Stimulated activated CD8-positive, alpha-beta memory T cell treated with anti-CD3 and anti-CD28 coated beads, Interleukin-15, amount 100 ng/mL, for 4 hours (primary cell): Measurements from ENCODE around the gene ATAD3B.
A peak's percentile ranks its signal among the peaks of the same experiment; 100 is the strongest.
"Not testable (repeated sequence)": the region's sequence is repeated elsewhere in the genome, so short reads cannot be mapped to it uniquely, and the experiment has no call there.

ENCODE experiments used
- DNase-seq, 2 donors: peaks; one replicate each; pipeline ENCODE4 v3.0.0-alpha.2; 2020; ENCODE audit warnings: low read depth in 2 of 2

The ATAD3B gene

DNA sequence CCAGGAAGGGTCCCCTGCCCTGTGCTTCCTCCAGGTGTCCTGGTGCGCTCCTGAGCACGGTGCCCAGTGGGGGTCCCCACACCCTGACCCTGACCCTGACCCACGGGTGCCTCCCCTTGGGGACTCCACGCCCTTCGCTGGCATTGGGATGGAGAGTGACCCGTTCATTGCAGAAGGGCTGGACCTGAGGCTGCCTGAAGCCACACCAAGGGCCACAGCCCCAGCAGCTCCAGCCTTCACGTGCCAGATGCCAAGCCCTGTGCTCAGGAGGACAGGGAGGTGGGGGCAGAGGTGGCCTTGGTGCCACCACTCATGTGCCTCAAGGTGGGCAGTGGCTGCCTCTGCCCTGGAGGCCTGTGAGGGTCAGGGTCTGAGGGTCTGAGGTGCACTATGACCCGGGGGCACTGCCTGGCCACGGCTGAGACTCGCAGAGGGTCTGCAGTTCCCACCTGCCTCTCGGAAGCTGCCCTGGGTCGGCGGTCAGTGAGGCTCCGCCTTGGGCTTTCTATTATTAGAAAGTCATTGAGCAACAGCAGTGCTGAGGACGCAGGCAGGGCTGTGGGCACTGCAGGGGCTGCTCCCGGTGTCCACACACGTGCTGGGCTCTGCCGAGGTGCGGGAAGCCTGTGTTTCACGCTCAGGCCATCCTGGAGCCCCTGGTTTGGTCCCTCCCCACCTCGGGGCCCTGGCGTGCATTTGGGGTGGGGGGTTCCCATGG lies 61.8 kb downstream of the ATAD3B start:
- DNase-seq = not testable (repeated sequence)

DNA sequence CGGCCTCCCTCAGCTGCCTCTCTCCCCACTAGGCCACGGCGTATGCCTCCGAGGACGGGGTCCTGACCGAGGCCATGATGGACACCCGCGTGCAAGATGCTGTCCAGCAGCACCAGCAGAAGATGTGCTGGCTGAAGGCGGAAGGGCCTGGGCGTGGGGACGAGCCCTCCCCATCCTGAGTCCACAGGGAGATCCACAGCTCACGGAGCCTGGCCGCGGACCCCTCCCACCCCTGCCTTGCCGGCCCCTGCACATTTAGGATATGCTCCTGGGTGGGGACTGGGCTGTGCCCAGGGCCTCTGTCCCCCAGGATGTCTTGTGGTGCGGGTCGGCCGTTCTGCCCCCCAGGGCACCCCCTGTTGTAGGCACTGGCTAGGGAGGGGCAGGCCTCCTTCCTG lies 62.3 kb downstream of the ATAD3B start:
- not testable (repeated sequence) for DNase-seq

DNA sequence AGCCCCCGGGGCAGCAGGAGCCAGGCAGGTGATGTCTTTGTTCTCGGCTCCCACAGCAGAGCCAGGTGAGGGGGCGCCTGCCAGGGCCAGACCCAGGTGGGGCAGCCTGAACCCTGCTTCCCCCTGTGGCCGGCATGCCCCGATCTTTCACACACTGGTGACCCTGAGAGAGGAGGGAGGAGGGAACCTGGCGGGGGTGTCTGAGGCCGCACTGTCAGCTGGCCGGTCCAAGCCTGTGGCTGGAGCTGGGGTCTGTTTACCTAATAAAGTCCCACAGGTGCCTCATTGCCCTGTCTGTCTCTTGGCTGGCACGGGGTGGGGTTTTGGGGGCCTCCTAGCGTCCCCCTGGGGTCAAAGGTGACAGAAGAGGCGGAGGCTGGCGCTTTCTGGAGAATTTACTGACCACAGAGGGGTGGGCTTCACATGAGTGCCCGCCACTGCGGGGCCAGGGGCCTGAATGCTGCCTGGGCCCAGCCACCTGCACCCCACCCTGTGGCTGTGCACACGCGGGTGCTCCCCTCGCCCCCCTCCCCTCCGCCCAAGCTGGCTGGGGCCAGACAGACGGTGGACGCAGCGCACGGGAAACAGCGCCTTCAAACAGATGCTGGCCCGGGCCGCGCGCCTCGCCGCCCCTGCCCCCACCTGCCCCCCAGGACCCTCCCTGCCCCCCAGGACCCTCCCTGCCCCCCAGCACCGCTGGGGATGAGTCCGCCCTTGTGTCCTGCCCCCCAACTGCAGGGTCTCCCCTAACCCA lies 63.0 kb downstream of the ATAD3B start:
- no peak for DNase-seq

DNA sequence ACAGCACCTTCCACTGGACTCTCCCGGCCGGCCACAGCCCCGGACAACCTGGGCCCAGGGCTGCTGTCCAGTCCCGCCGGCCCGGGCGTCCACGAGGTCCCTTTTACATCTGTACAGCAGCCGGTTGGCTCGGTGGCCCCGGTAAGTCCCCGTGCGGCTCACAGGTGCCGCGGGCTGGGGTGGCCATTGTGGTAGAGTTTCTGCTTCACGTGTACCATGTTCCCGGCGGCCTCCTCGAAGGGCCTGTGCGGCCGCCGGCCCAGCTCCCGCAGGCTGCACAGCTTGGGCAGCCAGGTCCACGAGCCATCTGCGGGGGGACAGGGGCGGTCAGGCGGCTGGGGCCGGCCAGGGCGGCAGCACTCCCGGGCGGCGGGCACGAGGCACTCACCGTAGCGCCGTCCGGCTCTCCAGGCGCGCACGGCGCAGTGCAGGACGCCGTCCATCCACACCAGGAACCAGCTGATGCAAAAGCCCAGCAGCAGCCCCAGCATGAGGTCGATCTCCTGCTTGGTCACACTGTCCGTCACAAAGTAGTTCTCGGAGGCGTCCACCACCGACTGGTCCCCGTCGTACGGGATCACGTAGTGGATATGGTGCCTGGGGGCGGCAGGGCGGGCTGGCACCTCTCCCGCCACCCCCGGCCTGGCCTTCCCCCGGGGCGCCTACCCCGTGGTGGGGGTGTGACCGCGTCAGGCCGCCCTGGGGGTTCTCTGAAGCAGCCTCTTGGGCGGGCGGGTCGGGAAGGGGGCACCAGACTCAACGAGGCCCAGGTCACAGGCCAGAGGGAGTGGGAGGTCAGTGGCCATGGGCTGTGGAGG lies 63.8 kb downstream of the ATAD3B start:
- DNase-seq = no peak

DNA sequence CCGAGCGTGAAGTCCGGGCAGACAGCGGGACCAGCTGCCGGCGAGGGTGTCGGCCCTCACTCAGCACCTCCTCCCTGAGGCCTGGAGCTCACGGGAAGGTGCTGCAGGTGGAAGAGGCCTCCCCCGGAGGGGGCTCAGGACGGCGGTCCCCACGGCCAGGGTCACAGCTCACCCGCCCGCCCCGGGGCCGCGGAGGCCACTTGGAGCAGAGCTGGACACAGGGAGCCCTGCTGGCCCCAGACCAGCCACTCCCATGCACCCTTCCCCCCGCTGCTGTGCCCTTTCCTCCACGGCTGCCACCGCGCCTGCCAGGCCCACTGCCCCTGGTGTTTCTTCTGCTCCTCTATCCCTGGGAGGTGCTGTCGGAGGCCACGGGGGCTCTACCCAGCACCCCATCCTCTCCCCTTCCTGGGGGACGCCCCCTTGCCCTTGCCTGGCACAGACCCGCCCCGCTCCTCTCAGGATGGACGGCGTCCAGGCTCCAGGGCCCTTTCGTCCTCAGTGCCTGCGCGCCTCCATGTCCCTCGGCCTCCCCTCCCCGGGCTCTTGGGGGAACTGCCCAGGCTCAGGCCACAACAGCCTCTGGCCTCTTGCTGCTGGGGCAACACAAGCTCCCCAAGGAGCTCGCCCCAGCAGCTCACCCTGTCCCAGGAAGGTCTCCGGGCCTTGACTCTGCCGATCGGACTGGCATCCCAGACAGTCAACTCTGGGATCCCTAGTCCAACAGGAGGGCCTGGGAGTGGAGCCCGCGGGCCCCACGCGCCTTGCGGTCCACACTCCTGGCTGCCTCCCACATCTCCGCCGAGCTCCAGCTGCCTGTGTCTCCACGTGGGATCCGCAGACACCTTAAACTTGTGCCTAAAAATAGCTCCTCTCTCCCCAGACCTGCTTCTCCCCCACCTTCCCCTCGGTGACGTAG lies 64.7 kb downstream of the ATAD3B start:
- DNase-seq = no peak

DNA sequence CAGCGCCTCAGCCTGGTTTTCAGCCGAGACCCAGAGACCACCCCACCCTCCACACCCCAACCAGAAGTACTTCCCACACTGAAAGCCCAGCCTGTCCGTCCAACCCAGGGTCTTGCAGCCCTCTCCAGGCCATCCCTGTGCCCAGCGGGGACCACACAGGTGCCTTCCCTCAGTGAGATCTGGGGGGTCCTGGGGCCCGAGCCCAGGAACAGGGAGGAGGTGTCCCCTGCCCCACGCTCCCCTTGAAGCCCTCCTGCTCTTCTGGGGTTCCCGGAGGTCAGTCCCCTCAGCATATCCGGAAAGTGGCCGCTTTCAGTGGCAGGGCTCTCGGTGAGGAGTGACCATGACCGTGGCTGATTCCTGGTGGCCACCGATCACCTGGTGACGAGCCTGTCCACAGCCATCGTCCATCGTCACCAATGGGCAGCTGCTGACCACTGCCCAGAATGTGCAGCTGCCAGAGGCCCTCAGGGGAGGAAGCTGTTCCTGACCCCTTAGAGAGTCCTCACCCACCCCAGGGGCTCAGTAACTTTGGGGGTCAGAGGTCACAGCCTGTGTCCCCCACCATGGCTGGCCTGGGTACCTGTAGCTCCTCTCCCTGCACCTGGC lies 65.5 kb downstream of the ATAD3B start:
- DNase-seq = no peak

DNA sequence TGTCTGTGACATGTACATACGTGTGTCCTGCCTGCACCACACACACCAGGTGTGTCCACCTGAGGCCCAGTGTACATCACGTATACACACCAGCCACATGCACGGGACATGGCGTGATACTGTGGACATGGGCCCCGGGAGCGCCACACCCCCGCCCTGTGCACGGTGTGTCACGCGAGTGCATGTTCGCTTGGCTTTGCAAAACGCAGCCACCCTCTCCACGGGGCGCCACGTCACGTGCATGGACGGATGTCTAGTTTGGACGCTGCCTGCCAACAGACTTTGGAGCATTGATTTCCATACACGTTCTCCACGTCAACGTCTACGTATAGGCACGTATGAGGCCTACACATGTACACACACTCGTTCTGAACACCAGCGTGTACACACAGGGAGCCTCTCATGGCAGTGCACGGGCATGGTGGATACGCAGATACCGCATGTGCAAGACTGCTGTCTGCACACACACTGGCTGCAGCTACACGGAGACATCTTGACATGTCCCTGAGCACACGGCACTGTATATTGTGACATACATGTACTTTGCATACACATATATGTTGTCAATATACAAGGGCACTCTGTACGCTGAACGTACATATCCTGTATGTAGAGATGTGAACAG lies 66.2 kb downstream of the ATAD3B start:
- no peak for DNase-seq

DNA sequence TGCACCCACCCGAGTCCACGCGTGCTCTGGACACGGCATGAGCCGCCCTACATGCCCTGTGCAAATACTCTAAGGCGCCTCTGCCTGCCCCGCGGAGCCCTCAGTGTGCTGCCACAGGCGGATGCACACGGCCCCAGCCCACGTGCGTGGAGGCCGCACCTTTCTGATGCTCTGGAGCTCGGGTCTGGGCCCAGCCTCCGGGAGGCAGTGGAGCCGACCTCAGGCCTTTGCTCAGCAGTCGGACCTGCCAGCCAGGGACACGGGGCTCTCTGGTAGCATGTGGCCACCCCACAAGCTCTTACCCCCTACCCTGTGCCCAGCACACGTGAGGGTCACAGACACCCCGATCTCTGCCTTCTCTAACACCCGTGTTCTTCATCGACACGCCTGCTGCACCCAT lies 66.8 kb downstream of the ATAD3B start:
- DNase-seq = no peak

DNA sequence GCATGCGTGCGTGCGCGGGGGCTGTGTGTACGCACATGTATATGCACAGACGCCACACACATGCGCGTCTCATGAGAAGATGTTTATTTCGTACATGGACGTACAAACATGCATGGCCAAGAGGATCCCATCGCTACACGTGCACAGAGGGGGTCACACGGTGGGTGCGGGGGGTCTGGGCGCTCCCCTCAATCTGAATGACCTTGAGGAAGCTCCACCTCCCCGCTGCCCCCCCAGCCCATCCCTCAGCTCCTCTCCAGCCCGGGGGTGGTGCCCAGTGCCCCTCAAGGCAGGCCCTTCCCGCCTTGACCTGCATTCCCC lies 67.4 kb downstream of the ATAD3B start:
- no peak for DNase-seq

DNA sequence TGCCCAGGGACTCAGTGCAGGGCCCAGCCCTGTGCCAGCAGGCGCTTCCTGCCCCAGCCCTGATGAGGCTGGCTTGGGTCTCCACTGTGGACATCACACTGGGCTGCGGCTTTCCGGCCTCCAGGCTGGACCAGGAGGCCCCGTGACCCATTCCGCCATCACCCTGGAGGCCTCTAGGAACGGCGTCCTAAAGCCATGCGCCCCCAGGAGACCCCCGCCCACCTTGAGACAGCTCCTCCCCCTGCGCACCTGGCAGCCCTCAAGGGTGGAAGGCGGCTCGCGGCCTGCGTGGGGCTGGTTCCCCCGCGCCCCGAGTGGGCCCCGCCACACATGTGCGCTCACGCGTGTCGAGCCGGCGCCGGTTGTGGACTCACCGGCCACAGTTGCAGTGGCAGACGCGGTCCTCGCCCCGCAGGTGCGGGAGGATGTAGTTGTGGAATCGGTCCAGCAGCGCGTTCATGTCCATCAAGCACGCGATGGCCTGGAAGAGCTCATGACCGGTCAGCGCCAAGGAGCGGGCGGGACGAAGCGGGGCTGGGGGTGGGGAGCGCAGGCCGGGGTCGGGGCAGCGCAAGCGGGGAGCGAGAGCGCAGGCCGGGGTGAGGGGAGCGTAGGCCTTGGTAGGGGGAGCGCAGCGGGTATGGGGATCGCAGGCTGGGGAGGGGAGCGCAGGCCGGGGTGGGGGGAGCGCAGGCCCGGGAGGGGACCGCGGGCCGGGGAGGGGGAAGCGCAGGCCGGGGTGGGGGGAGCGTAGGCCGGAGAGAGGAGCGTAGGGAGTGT lies 67.9 kb downstream of the ATAD3B start:
- no peak for DNase-seq

DNA sequence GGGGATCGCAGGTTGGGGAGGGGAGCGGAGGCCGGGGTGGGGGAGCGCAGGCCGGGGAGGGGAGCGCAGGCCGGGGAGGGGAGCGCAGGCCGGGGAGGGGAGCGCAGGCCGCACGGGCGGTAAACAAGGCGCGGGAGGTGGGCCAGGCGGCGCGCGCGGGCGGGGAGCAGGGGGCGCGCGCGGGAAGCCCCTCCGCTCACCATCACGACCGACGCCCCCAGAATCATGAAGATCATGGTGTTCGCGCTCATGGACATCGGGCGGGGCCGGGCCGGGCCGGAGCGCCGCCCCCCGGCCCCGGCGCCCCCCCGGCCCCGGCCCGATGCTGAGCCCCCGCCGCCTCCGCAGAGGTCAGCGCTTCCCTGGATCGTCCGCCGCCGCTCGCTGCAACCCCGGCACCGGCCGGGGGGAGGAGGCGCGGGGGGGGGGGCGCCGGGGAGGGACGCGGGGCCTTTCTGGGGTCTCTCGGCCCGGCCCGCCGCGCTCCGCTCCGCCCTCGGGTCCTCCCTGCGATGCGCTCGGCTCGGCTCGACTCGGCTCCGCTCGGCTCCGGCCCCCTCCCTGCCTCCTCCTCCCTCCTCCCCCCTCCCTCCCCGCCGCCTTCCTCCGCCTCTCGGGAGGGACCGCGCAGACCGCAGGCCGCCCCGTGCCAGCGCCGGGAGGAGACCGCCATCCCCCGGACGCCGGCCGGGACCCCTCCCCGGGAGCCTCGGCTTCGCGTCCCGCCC lies 68.7 kb downstream of the ATAD3B start, which contains the start of gene TMEM240:
TSS of gene TMEM240 (minus strand) at position 535 of the 728 bp plus-strand sequence. CDS start at position 257, 278 bp downstream.
- DNase-seq = peak in 1 of 2 donors; percentile 14

DNA sequence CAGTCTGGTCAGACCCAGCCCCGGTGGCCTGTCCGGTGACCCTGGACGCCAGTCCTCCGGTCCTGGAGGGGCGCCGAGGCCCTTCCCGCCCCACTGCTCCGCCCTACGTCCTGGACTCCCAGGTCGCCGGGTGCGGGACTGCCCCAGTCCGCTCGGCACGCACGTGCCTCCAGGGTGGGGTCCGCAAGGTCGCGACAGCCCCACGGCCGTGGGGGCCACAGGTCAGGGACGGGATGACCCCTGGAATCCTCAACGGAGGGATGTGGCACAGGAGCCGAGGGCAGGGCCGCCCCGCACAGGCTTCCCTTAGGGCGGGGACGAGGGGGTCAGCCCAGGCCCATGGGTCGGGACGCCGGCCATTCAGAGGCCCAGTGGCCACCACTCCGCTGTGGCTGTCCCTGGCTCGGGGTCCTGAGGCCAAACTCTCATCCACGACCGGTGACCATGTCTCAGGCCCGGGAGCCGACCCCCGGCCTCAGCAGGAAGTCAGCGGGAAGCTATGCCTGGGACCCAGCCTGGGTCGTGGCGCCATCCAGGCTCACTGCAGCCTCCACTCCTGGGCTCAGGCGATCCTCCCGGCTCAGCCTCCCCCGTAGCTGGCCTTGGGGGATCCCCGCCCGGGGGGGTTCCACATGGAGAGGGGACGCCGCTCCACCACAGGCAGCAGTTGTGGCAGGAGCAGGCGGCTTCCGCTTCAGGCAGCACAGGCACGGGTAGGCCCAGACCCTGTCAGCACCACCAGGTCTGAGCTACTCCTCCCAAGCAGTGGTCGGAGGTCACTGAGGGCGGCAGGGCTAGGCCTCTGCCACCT lies 69.5 kb downstream of the ATAD3B start:
- no peak for DNase-seq

DNA sequence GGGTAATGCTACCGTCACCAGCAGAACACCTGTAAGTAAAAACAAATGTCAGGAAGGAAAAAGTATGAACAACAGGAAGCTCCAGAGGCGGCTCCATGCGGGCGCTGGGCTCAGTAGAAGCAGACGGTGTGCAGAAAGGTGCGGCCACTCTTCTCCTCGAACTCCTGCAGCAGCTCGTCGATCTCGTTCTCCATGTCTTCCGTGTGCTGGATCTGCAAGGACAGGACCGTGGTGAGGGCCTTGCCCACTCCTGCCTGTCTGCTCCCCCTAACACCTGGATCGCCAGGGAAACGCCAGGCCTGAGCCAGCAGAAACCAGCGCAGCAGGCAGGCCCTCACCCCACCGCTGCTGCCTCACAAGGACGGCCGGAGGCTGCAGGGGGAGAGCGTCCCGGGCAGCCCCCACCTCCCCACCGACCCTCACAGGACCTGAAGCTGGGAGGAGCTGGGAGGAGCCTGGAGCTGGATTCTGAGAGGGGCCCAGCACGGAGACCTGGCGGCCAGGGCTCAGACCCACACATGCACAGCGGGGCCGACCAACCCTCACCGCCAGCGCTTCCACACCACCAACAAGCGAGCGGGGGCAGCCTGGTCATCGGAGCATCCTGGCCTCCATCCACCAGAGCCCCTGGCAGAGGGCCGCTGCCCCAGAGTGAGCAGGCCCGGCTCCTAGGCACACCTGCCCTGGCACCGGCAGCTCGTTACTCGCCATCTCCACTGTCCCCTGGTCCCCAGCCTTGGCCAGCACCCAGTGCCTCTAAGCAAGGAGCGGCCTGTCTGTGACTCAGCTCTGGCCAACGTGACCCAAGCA lies 70.6 kb downstream of the ATAD3B start:
- DNase-seq = no peak

DNA sequence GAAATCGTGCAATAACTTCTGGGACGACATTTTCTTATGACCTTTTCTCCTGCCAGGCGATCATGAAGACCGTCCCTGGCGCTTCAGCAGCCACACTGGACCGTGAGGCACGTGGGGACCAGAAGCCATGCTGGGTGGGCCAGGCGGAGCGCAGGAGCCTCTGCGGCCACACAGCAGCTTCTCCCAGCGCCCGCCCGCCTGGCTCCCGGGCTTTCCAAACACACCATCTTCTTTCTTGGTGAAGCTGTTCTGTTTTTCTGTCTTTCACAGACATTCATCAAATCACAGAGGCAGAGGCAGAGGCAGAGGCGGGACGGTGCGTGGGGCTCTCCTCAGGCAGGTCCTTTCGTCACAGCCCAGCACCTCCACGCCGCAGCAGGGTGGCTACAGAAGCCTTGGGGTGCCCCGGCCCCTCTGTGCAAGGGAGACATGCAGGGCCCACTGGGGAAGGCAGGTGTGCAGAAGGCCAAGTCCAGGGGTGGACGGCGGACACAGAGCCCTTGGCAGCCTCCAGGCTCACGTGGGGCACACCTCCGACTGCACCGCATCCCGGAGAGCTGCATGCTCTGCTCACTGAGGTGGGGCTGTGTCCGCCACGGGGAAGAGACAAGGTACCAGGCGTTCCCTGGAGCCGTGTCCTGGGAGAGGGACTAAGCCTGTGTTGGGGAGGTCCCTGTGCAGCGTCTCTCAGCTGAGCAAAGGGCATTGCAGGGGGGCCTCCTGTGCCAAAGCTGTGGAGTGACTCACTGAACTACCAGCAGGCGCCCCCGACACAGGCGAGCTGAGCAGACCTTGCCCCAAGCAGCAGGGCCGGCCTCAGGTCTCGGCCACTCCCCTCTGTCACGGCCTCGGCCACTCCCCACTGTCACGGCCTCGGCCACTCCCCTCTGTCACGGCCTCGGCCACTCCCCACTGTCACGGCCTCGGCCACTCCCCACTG lies 71.5 kb downstream of the ATAD3B start:
- no peak for DNase-seq

DNA sequence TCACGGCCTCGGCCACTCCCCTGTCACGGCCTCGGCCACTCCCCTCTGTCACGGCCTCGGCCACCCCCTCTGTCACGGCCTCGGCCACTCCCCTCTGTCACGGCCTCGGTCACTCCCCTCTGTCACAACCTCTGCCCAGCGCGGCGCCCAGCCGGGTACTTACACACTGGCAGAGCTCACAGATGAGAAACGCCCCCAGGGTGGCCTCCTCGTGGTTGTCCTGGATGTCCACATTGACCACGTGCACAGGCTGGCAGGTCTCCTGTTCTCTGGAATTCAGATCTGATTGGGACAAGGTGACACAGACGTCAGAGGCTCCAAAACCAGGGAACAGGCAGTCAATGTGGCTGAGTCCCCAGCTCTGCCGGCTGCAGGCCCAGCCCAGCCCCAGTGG lies 72.1 kb downstream of the ATAD3B start:
- DNase-seq = no peak

DNA sequence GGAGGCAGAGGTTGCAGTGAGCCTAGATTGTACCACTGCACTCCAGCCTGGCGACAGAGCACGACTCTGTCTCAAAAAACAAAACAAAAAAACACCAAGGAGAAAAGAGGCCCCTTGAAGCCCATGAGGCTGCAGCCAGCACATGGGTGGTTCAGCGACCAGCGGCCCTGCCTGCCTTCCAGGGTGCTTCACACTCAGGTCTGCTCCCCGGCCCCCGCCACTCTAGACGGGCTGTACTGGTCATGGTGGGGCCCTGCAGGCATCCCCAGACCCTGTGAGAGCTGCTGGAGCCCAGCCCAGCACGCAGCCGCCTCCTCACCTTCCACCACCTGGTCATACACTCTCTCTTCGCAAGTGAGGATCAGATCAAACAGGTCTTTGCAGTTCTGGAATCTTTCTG lies 73.0 kb downstream of the ATAD3B start:
- no peak for DNase-seq
